Adipocyte (in vitro differentiated cells): ENCODE data around the gene SORL1.

Source experiments
- DNase-seq: peaks from one replicate; pipeline ENCODE4 v3.0.0-alpha.2; 2015; ENCODE audit warnings: low read depth
- H3K27me3 ChIP-seq: replicated peaks from 2 replicates; pipeline ENCODE4 v1.7.0; 2013; ENCODE audit warnings: mild to moderate bottlenecking, low read length, moderate library complexity; ENCODE audit not compliant: control insufficient read depth, insufficient read depth
- H3K36me3 ChIP-seq: 2 replicates; pipeline ENCODE4 v1.7.0; 2013; ENCODE audit warnings: low read length, mild to moderate bottlenecking, moderate library complexity; ENCODE audit not compliant: control insufficient read depth, insufficient read depth, severe bottlenecking
- H3K4me1 ChIP-seq: 2 replicates; pipeline ENCODE4 v1.7.0; 2013; ENCODE audit warnings: mild to moderate bottlenecking, low read length, moderate library complexity; ENCODE audit not compliant: control insufficient read depth, insufficient read depth
- H3K4me3 ChIP-seq: 2 replicates; pipeline ENCODE4 v1.7.0; 2013; ENCODE audit warnings: mild to moderate bottlenecking, low read length, moderate library complexity
- H3K9ac ChIP-seq: 2 replicates; pipeline ENCODE4 v1.7.0; 2013; ENCODE audit warnings: mild to moderate bottlenecking, low read length, moderate library complexity
- H3K9me3 ChIP-seq: 2 replicates; pipeline ENCODE4 v1.7.0; 2013; ENCODE audit warnings: mild to moderate bottlenecking, low read length, moderate library complexity; ENCODE audit not compliant: control insufficient read depth

Gene SORL1

DNA sequence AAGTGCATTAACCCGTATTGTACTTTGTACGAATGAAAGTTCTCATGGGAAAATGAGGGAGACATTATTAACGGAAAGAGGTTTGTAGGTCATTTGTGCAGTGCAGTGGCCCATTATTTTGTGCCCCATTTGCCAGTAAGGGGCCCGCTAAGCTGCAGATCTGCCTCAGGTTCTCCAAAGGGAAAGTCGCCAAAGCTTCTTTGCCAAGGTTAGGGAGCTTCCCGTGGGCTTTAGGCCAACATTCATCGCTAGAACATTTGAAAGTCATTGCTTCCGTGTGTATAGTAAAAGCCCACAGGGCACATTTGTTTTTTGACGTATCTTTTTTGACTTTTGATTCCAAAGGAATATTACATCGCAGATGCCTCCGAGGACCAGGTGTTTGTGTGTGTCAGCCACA lies 61.7 kb downstream of the SORL1 start:
- Histone ChIP-seq H3K4me3 (no peak overlapping the region), H3K27me3 (peaks cover 19% of the 10 kb centered on the region), H3K9me3 (no peaks in the 10 kb centered on the region), H3K4me1 (no peaks in the 10 kb centered on the region), H3K9ac (no peak overlapping the region), H3K36me3 (no peaks in the 10 kb centered on the region)
- DNase-seq, result no peak

- Histone ChIP-seq H3K27me3 (peaks cover 19% of the 10 kb centered on the region), H3K36me3 (no peaks in the 10 kb centered on the region), H3K9me3 (no peaks in the 10 kb centered on the region), H3K9ac (no peak overlapping the region), H3K4me1 (no peaks in the 10 kb centered on the region), H3K4me3 (no peak overlapping the region)
- DNase-seq, result no peak
Observed at GRCh38 chr11:121514432-121515334, 62.6 kb downstream of the SORL1 start.

- Histone ChIP-seq H3K36me3 (no peaks in the 10 kb centered on the region), H3K4me1 (peaks cover under 1% of the 10 kb centered on the region), H3K27me3 (peaks cover 19% of the 10 kb centered on the region), H3K9me3 (no peaks in the 10 kb centered on the region), H3K9ac (no peak overlapping the region), H3K4me3 (no peak overlapping the region)
- DNase-seq, result no peak
Observed at GRCh38 chr11:121515335-121515671, 63.2 kb downstream of the SORL1 start.

DNA sequence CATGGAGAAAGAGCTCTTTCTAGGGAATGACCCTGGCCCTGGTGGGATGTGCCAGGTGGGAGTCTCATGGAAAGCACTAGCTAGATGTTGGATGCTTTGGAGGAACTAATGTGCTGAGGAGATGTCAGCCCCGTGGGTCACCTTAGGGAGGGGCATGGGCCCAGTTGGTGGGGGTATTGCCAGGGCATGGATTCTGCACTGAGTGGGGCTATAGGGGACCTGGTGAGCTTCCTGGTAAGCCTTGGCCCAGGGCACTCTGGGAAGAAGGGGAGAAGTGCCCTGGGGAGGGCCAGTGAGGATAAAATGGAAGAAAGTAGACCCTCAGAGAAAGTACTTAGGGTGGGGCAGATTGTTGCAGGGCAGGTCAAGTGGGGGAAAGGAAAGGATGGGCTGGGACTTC lies 65.9 kb downstream of the SORL1 start:
- no peak overlapping the region for H3K4me3 ChIP-seq
- no peaks in the 10 kb centered on the region for H3K9me3 ChIP-seq
- H3K36me3 ChIP-seq, result no peaks in the 10 kb centered on the region
- H3K4me1 ChIP-seq, result peaks cover 15% of the 10 kb centered on the region
- no peak for DNase-seq
- H3K27me3 ChIP-seq, result peaks cover 18% of the 10 kb centered on the region
- no peak overlapping the region for H3K9ac ChIP-seq

GRCh38 chr11:121520243-121521144 lies 68.4 kb downstream of the SORL1 start:
- no peak overlapping the region for H3K4me3 ChIP-seq
- peak; percentile 66 for DNase-seq
- peaks cover 15% of the 10 kb centered on the region for H3K4me1 ChIP-seq
- no peaks in the 10 kb centered on the region for H3K27me3 ChIP-seq
- no peaks in the 10 kb centered on the region for H3K36me3 ChIP-seq
- peaks cover 6% of the 10 kb centered on the region for H3K9me3 ChIP-seq
- H3K9ac ChIP-seq, result no peak overlapping the region

DNA sequence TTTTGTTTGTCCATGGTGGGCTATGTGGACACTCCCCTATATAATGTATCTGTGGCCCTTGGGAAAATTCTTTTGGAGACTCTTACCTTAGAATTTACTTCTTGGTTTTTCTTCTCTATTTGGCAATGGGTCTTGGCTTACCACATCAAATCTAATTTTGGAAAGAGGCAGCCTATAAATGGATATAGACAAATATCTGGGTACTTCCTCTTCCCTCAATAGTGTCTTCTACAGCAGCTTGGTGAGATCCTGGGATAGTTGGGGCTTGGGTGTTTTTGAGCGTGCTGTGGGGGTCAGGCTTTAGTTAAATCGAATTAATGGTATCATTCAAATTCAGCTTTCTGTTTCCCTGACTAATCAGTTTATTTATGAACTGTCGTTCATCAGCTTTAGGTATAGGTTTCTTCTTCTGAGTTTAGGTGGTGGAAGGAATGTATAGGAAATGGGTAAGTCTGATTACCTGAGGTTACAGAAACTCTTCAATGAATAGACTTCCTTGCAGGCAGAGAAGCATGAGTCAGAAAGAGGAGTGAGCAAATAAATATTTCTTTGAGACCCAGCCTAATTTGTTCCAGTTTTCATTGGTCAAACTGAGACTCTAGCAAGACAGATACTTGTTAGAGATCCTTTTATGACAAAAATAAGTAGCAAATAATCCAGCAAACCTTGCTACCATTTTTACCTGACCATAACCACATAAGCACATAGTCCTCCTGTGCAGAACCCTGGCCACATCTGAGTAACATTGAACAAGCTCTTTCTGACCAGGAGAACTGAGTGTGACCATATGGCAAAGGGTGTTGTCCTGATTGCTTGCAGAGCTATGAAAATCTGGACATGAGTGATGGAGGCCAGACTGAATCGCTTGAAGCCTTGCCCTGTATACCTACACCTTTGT lies 69.3 kb downstream of the SORL1 start:
- no peaks in the 10 kb centered on the region for H3K36me3 ChIP-seq
- no peak for DNase-seq
- H3K4me1 ChIP-seq, result peaks cover 15% of the 10 kb centered on the region
- no peaks in the 10 kb centered on the region for H3K27me3 ChIP-seq
- H3K9me3 ChIP-seq, result peaks cover 10% of the 10 kb centered on the region
- H3K4me3 ChIP-seq, result no peak overlapping the region
- no peak overlapping the region for H3K9ac ChIP-seq

DNA sequence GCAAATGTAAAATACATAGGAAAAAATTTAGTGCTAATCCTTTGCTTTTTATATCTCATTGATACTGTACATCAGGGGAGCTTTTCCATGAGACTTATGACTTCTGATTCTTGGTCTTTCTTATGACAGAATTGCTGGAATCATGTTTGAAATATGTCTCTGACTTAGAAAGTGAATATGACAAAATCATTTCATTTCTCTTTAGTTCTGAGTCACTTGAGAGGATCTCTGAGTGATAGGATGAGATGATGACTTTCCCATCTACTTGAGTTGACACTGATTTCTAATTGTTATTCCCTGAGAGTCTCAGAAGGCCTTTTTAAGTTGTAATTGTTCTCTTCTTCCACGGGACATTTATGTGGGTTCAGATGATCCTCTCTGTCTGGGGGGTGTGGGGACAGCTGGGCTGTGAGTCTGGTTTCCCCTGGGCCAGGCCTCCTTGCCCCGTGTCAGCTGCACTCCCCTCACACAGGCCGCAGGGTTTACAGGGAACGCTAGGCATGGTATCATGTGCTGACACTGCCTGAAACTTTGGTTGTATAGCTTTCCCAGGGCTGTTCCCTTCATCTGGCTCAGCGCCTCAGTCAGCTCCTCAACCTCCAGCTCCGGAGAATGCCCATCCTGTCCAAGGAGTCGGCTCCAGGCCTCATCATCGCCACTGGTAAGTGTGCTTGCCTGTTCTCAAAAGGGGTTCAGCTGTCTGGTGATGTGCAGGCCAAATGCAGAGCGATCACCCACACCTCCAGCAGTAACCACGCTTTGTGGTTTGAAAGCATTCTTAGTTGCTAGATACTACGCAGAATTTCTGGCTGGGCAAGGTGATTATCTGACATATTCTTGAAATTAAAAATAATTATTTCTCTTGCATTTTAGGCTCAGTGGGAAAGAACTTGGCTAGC lies 70.2 kb downstream of the SORL1 start:
- Histone ChIP-seq H3K9ac (no peak overlapping the region), H3K4me3 (no peak overlapping the region), H3K36me3 (no peaks in the 10 kb centered on the region), H3K27me3 (no peaks in the 10 kb centered on the region), H3K4me1 (peaks cover 15% of the 10 kb centered on the region), H3K9me3 (peaks cover 10% of the 10 kb centered on the region)
- no peak for DNase-seq

DNA sequence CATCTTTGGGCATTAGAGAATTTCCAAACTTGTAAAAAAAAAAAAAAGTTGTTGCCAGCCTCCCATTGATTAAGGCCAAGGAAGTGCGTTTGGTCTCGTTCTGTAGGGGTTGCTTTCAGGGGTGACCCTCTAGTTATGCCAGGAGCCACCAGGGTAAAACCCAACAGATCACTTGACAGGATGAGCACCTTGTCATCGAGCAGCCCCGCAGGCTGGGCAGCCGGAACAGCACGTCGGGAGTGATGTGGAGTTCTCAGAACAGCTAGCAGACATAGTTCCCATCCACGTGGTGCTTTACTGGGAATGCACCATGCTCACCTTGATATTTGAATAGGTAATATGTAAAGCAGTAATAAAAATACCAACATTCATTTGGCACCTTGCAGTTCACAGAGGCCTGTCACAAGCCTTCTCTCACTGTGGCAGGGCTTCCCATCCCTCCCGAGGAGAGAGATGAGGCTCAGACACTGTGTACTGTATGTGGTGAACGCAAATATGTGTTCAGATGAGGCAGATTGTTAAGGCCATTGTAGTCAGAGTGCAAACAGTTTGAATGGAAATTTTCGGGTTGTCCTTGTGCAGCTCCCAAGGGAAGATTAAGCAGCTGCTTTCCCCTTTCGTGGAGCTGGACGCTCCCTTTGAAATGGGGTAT lies 71.6 kb downstream of the SORL1 start:
- no peak for DNase-seq
- peaks cover 10% of the 10 kb centered on the region for H3K9me3 ChIP-seq
- no peak overlapping the region for H3K9ac ChIP-seq
- peaks cover 15% of the 10 kb centered on the region for H3K4me1 ChIP-seq
- no peaks in the 10 kb centered on the region for H3K36me3 ChIP-seq
- no peak overlapping the region for H3K4me3 ChIP-seq
- no peaks in the 10 kb centered on the region for H3K27me3 ChIP-seq

DNA sequence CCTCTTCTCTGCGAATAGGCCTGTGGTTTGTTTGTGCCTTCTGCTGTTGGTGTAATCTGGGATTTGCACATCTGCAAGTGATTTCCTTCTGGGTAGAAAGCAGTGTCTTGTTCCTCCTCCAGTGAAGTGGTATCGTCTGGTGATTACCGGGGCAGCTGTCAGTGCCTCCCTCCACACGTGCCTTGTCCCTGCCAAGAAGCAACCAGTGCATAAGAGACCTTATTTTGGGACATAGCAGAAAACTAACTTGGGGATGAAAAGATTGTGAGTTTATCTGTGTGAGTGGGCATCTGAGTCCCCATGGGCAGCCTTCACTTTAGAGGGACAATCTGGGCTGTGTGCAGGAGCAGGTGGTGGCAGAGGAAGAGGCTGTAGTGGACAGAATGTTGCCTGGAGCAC lies 72.1 kb downstream of the SORL1 start:
- no peak for DNase-seq
- peaks cover 15% of the 10 kb centered on the region for H3K4me1 ChIP-seq
- no peaks in the 10 kb centered on the region for H3K27me3 ChIP-seq
- H3K9me3 ChIP-seq, result peaks cover 13% of the 10 kb centered on the region
- H3K36me3 ChIP-seq, result no peaks in the 10 kb centered on the region
- H3K9ac ChIP-seq, result no peak overlapping the region
- no peak overlapping the region for H3K4me3 ChIP-seq

DNA sequence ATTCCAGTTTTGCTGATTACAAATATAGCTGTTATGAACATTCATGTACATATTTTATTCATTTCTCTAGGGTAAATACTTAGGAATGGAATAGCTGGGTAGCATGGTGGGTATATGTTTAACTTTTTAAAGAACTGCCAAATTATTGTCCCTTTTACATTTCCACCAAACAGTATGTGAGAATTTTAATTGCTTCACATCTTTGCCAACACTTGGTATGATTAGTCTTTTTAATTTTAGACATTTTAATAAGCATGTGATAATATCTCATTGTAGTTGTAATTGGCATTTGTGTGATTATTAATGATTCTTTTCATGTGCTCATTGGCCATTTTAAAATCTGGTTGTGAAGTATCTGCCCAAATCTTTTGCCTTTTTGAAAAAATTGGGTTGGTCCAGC lies 73.3 kb downstream of the SORL1 start:
- Histone ChIP-seq H3K4me3 (no peak overlapping the region), H3K27me3 (no peaks in the 10 kb centered on the region), H3K9ac (no peak overlapping the region), H3K36me3 (no peaks in the 10 kb centered on the region), H3K4me1 (peaks cover 14% of the 10 kb centered on the region), H3K9me3 (peaks cover 24% of the 10 kb centered on the region)
- DNase-seq, result no peak
